Erythroblast (primary cell): ENCODE measurements around the gene LAPTM5.

Source experiments
- GATA1 ChIP-seq: IDR thresholded peaks from 2 replicates; pipeline ENCODE4 v1.6.1; 2011; ENCODE audit warnings: low read depth, mild to moderate bottlenecking, control low read depth, low read length, moderate library complexity
- POLR2A ChIP-seq: IDR thresholded peaks from 2 replicates; pipeline ENCODE4 v1.6.1; 2011; ENCODE audit warnings: mild to moderate bottlenecking, low read length

DNA sequence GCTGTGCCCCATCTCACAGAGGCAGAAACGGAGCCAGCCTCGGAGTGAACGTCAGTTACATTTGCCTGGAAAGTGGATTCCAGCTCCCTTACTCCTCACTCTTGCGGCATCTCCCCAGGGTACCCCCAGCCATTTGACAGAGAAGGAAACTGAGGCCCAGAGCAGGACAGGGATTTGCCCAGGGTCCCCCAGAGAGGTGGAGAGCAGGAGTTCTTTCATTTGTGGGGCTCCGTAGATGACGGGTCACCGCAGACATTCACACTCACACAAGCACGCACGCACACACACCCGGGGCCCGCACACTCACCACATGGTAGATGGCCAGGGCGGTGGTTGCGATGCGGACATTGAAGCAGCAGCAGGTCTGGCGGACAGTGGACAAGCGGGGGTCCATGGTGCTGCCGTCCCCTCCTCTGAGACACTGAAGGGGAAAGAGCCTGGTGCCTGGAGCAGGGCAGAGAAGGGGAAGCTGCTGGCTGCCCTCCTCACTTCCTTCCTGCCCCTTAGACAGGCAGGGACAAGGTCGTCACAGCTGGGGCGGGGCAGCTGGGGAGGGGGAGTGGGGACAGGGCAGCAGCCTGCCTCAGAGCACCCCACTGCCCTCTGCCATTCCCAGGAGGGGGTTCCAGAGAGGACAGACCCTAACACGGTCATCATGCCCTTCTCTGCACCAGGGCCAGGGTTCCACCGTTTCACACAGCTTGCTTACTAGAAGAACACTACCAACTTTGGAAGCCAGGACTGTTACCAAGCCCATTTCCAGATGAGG, at the start of gene LAPTM5:
- peak; percentile 67 for TF ChIP-seq POLR2A
- no peak for TF ChIP-seq GATA1
